Endothelial cell of umbilical vein (primary cell): ENCODE data around the gene PZP.

ENCODE experiments used
- FOS ChIP-seq: IDR thresholded peaks from 2 replicates; pipeline ENCODE4 v1.6.1; 2011; ENCODE audit warnings: mild to moderate bottlenecking, low read length, moderate library complexity, borderline replicate concordance; ENCODE audit not compliant: insufficient read depth
- MYC ChIP-seq: IDR thresholded peaks from one replicate; pipeline ENCODE4 v1.6.1; 2011; ENCODE audit warnings: mild to moderate bottlenecking, low read depth, low read length
- TF ChIP-seq, protein P1 (sequence below): IDR thresholded peaks from 2 replicates; pipeline ENCODE4 v1.6.1; 2011; ENCODE audit not compliant: insufficient read depth, insufficient read length
- TF ChIP-seq, protein P2 (sequence below), 2 donors: IDR thresholded peaks; 1 replicate in 1 of 2; 2 replicates in 1 of 2; pipeline ENCODE4 v1.5.1; 2011; ENCODE audit warnings: low read length in 2 of 2, mild to moderate bottlenecking in 2 of 2, moderate library complexity in 2 of 2, control low read depth in 1 of 2, inconsistent platforms in 1 of 2, low read depth in 1 of 2; ENCODE audit not compliant: insufficient read depth in 1 of 2; ENCODE audit errors: extremely low read depth in 1 of 2

DNA sequence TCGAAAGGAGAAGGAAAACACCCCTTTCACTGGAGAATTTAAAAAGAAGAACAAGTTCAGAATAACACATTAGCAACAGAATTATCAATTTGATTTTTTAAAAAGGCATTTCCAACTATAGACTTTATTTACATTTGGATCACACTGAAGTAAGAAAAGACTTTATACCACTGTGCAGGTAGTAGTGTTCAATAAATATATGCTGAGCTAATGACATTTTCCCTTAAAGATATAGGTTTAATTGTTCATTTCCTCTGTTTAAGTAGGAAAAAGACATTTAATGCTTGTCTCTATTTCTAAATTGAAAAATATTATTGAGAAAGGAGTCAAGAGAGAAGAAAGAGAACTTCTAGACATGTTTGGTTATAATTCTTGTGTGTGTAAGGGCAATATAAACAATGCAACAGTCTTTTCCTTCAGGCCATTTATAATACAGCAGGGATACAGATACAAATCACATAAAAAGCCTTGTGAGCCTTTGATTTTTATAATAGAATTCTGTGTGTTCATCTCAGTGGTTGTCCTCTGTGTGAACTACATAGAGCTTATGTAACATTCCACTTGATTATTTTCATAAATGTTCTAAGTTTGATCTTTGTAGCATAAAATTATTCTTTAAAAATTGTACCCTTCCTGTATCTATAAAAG lies 48.7 kb upstream of the PZP start:
- TF ChIP-seq, protein P1, sequence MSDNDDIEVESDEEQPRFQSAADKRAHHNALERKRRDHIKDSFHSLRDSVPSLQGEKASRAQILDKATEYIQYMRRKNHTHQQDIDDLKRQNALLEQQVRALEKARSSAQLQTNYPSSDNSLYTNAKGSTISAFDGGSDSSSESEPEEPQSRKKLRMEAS: no peak
- no peak for TF ChIP-seq FOS
- TF ChIP-seq, protein P2, sequence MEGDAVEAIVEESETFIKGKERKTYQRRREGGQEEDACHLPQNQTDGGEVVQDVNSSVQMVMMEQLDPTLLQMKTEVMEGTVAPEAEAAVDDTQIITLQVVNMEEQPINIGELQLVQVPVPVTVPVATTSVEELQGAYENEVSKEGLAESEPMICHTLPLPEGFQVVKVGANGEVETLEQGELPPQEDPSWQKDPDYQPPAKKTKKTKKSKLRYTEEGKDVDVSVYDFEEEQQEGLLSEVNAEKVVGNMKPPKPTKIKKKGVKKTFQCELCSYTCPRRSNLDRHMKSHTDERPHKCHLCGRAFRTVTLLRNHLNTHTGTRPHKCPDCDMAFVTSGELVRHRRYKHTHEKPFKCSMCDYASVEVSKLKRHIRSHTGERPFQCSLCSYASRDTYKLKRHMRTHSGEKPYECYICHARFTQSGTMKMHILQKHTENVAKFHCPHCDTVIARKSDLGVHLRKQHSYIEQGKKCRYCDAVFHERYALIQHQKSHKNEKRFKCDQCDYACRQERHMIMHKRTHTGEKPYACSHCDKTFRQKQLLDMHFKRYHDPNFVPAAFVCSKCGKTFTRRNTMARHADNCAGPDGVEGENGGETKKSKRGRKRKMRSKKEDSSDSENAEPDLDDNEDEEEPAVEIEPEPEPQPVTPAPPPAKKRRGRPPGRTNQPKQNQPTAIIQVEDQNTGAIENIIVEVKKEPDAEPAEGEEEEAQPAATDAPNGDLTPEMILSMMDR (IDR thresholded peaks at IDR 0.05; ENCODE audit: extremely low read depth in 1 of 2, insufficient read depth in 1 of 2, low read depth in 1 of 2, low read length in 2 of 2): no peak
- TF ChIP-seq MYC: no peak
